ENCODE results near the gene PCSK7. TPM values are rescaled to one million over a fixed set of nuclear protein-coding genes. Genes with fewer than 3 reads are reported as not detected.

The PCSK7 gene
- total and polyA plus RNA-seq, 2 experiments from 2014 or later, result 29.7 to 58.8 TPM

- H3K4me1 ChIP-seq (ENCODE audit: insufficient read depth), result peaks cover 27% of the 10 kb centered on the region
- H3K4me2 ChIP-seq (ENCODE audit: unreplicated experiment), result no peak overlapping the region
- no peak overlapping the region for H3K9ac ChIP-seq
- H3K79me2 ChIP-seq (ENCODE audit: insufficient read depth), result peaks cover 23% of the 10 kb centered on the region
- peaks cover 23% of the 10 kb centered on the region; the same call in 1 of the 2 replicates for H3F3A ChIP-seq (ENCODE audit: insufficient read depth)
- H3K27me3 ChIP-seq (replicated peaks; ENCODE audit: insufficient read depth), result no peaks in the 10 kb centered on the region
- H3K9me3 ChIP-seq (ENCODE audit: low read depth), result no peaks in the 10 kb centered on the region
- no peak for DNase-seq
- H4K20me1 ChIP-seq (ENCODE audit: insufficient read depth), result no peaks in the 10 kb centered on the region
- H3K9me2 ChIP-seq (ENCODE audit: insufficient read depth), result no peaks in the 10 kb centered on the region
- WGBS, 2 experiments (ENCODE audit: low coverage in 1 of 2, low lambda C conversion rate in 2 of 2, missing lambda C conversion rate in 2 of 2), result 50 to 51% methylated on average over 1 of the region's 1 CpG
- TF ChIP-seq EZH2phosphoT487 (IDR thresholded peaks at IDR 0.05; ENCODE audit: insufficient read depth, low read depth) (no peak), EZH2 (IDR thresholded peaks at IDR 0.05; ENCODE audit: insufficient read depth, poor library complexity, severe bottlenecking) (no peak)
- no peak overlapping the region for H2AFZ ChIP-seq
- in situ Hi-C loops (cut with MboI), result no loop called here
- no peak overlapping the region for H3K4me3 ChIP-seq
- no peak overlapping the region for H3K27ac ChIP-seq
- peaks cover 9% of the 10 kb centered on the region for H3K36me3 ChIP-seq (ENCODE audit: low read depth)
Measured at GRCh38 chr11:117176186-117176585, 55.7 kb downstream of the PCSK7 start.

DNA sequence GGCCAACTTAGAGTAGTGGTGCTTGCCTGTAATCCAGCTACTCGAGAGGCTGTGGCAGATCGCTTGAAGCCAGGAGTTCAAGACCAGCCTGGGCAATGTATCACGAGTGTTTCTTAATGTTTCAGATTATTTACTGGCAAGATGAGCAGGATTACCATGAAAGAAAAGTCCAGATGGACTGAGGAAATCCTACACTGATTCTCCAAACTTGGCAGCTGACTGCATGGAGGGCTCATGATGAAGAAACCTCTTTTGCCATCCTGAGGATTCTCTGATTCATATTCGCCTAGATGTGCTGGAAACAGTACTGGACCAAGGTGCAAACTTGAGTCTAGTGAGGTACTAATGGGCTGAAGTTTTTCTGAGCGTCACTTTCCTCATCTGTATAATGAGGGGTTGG lies 56.1 kb downstream of the PCSK7 start:
- H3K4me1 ChIP-seq (ENCODE audit: insufficient read depth), result peaks cover 24% of the 10 kb centered on the region
- TF ChIP-seq EZH2 (IDR thresholded peaks at IDR 0.05; ENCODE audit: insufficient read depth, poor library complexity, severe bottlenecking) (no peak), EZH2phosphoT487 (IDR thresholded peaks at IDR 0.05; ENCODE audit: insufficient read depth, low read depth) (no peak)
- H3K4me3 ChIP-seq, result no peak overlapping the region
- H3K36me3 ChIP-seq (ENCODE audit: low read depth), result peaks cover 13% of the 10 kb centered on the region
- no peaks in the 10 kb centered on the region for H3K27me3 ChIP-seq (replicated peaks; ENCODE audit: insufficient read depth)
- no peak overlapping the region for H3K4me2 ChIP-seq (ENCODE audit: unreplicated experiment)
- no peaks in the 10 kb centered on the region for H4K20me1 ChIP-seq (ENCODE audit: insufficient read depth)
- no peak overlapping the region for H3K27ac ChIP-seq
- H3K9me2 ChIP-seq (ENCODE audit: insufficient read depth), result no peaks in the 10 kb centered on the region
- peaks cover 25% of the 10 kb centered on the region for H3K79me2 ChIP-seq (ENCODE audit: insufficient read depth)
- in situ Hi-C loops (cut with MboI), result no loop called here
- 68 to 74% methylated on average over 5 of the region's 5 CpGs for WGBS, 2 experiments (ENCODE audit: low coverage in 1 of 2, low lambda C conversion rate in 2 of 2, missing lambda C conversion rate in 2 of 2)
- H3K9ac ChIP-seq, result no peak overlapping the region
- H3K9me3 ChIP-seq (ENCODE audit: low read depth), result no peaks in the 10 kb centered on the region
- H2AFZ ChIP-seq, result no peak overlapping the region
- peaks cover 26% of the 10 kb centered on the region; the same call in 1 of the 2 replicates for H3F3A ChIP-seq (ENCODE audit: insufficient read depth)
- peak; percentile 23 for DNase-seq

- WGBS, 2 experiments (ENCODE audit: low coverage in 1 of 2, low lambda C conversion rate in 2 of 2, missing lambda C conversion rate in 2 of 2), result 67 to 68% methylated on average over 7 of the region's 7 CpGs
- H3K9me3 ChIP-seq (ENCODE audit: low read depth), result no peaks in the 10 kb centered on the region
- H3F3A ChIP-seq (ENCODE audit: insufficient read depth), result peaks cover 28% of the 10 kb centered on the region; the same call in 1 of the 2 replicates
Measured at GRCh38 chr11:117175104-117175503, 56.8 kb downstream of the PCSK7 start.

DNA sequence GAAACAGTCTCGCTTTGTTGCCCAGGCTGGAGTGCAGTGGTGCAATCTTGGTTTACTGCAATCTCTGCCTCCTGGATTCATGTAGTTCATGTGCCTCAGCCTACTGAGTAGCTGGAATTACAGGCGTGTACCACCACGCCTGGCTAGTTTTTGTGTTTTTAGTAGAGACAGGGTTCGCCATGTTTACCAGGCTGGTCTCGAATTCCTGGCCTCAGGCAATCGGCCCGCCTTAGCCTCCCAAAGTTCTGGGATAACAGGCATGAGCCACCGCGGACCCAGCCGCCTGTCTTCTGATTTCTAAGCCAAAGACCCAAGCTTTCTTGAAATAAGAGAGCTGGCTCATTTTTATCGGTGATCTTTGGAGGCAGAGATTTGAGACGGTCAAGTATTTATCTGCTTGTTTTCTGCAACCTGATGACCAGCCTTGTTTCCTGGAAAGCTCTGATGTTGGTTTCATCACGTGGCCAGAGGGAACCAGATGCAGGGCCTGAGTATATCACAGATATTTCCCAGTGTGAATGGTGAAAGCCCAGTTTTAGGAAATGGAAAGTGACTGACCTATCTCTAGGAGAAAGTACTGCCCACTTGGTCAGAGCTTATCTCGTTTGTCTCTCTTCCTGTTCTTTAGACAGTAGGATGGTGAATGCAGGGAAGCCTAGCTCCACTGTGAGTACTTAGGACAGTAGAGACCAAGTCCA lies 59.0 kb downstream of the PCSK7 start:
- Histone ChIP-seq H3K4me1 (ENCODE audit: insufficient read depth) (peaks cover 21% of the 10 kb centered on the region), H4K20me1 (ENCODE audit: insufficient read depth) (no peaks in the 10 kb centered on the region), H3K79me2 (ENCODE audit: insufficient read depth) (peaks cover 34% of the 10 kb centered on the region), H3K4me3 (no peak overlapping the region), H3K9me3 (ENCODE audit: low read depth) (no peaks in the 10 kb centered on the region), H2AFZ (no peak overlapping the region), H3K27me3 (replicated peaks; ENCODE audit: insufficient read depth) (no peaks in the 10 kb centered on the region), H3K4me2 (ENCODE audit: unreplicated experiment) (no peak overlapping the region), H3K27ac (no peak overlapping the region), H3K9ac (no peak overlapping the region), H3K36me3 (ENCODE audit: low read depth) (peaks cover 38% of the 10 kb centered on the region), H3K9me2 (ENCODE audit: insufficient read depth) (no peaks in the 10 kb centered on the region), H3F3A (ENCODE audit: insufficient read depth) (peaks cover 29% of the 10 kb centered on the region; the same call in 1 of the 2 replicates)
- in situ Hi-C loops (cut with MboI), result no loop called here
- no peak for DNase-seq
- TF ChIP-seq EZH2 (IDR thresholded peaks at IDR 0.05; ENCODE audit: insufficient read depth, poor library complexity, severe bottlenecking) (no peak), EZH2phosphoT487 (IDR thresholded peaks at IDR 0.05; ENCODE audit: insufficient read depth, low read depth) (no peak)
- 85 to 87% methylated on average over 14 of the region's 14 CpGs for WGBS, 2 experiments (ENCODE audit: low coverage in 1 of 2, low lambda C conversion rate in 2 of 2, missing lambda C conversion rate in 2 of 2)

More at GRCh38 chr11:117175104-117175503, 56.8 kb downstream of the PCSK7 start:
- Histone ChIP-seq H3K27me3 (replicated peaks; ENCODE audit: insufficient read depth) (no peaks in the 10 kb centered on the region), H3K27ac (no peak overlapping the region), H3K4me2 (ENCODE audit: unreplicated experiment) (no peak overlapping the region), H4K20me1 (ENCODE audit: insufficient read depth) (no peaks in the 10 kb centered on the region), H2AFZ (no peak overlapping the region), H3K79me2 (ENCODE audit: insufficient read depth) (peaks cover 25% of the 10 kb centered on the region), H3K9me2 (ENCODE audit: insufficient read depth) (no peaks in the 10 kb centered on the region), H3K36me3 (ENCODE audit: low read depth) (peaks cover 20% of the 10 kb centered on the region), H3K9ac (no peak overlapping the region), H3K4me1 (ENCODE audit: insufficient read depth) (peaks cover 24% of the 10 kb centered on the region), H3K4me3 (no peak overlapping the region)
- DNase-seq, result no peak
- in situ Hi-C loops (cut with MboI), result no loop called here
- no peak for TF ChIP-seq EZH2 (IDR thresholded peaks at IDR 0.05; ENCODE audit: insufficient read depth, poor library complexity, severe bottlenecking)
- no peak for TF ChIP-seq EZH2phosphoT487 (IDR thresholded peaks at IDR 0.05; ENCODE audit: insufficient read depth, low read depth)

Data from GM23248 (cell line).